Erythroblast (primary cell): ENCODE results near the gene CDCA4.
A peak's percentile ranks its signal among the peaks of the same experiment; 100 is the strongest.
"Not testable (repeated sequence)": the region's sequence is repeated elsewhere in the genome, so short reads cannot be mapped to it uniquely, and the experiment has no call there.

Source experiments
- DNase-seq, 2 experiments: peaks; one replicate each; lab custom pipeline; 2025; lab: John Stamatoyannopoulos, UW
- GATA1 ChIP-seq: IDR thresholded peaks from 2 replicates; pipeline ENCODE4 v1.6.1; 2011; ENCODE audit warnings: low read depth, mild to moderate bottlenecking, control low read depth, low read length, moderate library complexity
- POLR2A ChIP-seq: IDR thresholded peaks from 2 replicates; pipeline ENCODE4 v1.6.1; 2011; ENCODE audit warnings: mild to moderate bottlenecking, low read length

The CDCA4 gene

GRCh38 chr14:105034315-105035039, 13.6 kb upstream of the CDCA4 start:
- TF ChIP-seq POLR2A = no peak
- no peak for TF ChIP-seq GATA1
- DNase-seq = no peak

- DNase-seq = not testable (repeated sequence)
- TF ChIP-seq POLR2A = peak; percentile 50
Measured at GRCh38 chr14:105033412-105033900, 12.6 kb upstream of the CDCA4 start.

- DNase-seq = not testable (repeated sequence)
Measured at GRCh38 chr14:105032451-105032901, 11.6 kb upstream of the CDCA4 start.

- DNase-seq = no peak
- TF ChIP-seq GATA1 (no peak), POLR2A (no peak)
Measured at GRCh38 chr14:105030836-105031396, 10.0 kb upstream of the CDCA4 start.

- TF ChIP-seq GATA1 (no peak), POLR2A (no peak)
- no peak for DNase-seq
Measured at GRCh38 chr14:105030194-105030593, 9.3 kb upstream of the CDCA4 start.

- TF ChIP-seq POLR2A (no peak), GATA1 (no peak)
- DNase-seq = no peak
Measured at GRCh38 chr14:105029402-105029801, 8.5 kb upstream of the CDCA4 start.

GRCh38 chr14:105028251-105028927, 7.5 kb upstream of the CDCA4 start:
- no peak for TF ChIP-seq POLR2A
- no peak for TF ChIP-seq GATA1
- no peak for DNase-seq

GRCh38 chr14:105027718-105028117, 6.8 kb upstream of the CDCA4 start:
- not testable (repeated sequence) for DNase-seq

- no peak for TF ChIP-seq POLR2A
- DNase-seq = peak in 1 of 2 experiments; percentile 22
Measured at GRCh38 chr14:105026802-105027563, 6.1 kb upstream of the CDCA4 start.

- DNase-seq = no peak
Measured at GRCh38 chr14:105026033-105026785, 5.3 kb upstream of the CDCA4 start.

GRCh38 chr14:105025429-105025828, 4.5 kb upstream of the CDCA4 start:
- DNase-seq = no peak
- no peak for TF ChIP-seq POLR2A
- no peak for TF ChIP-seq GATA1

More at GRCh38 chr14:105026033-105026785, 5.3 kb upstream of the CDCA4 start:
- TF ChIP-seq POLR2A (no peak), GATA1 (no peak)

GRCh38 chr14:105023791-105024480, 3.1 kb upstream of the CDCA4 start:
- DNase-seq = no peak

More at GRCh38 chr14:105023791-105024480, 3.1 kb upstream of the CDCA4 start:
- no peak for TF ChIP-seq GATA1
- no peak for TF ChIP-seq POLR2A
